Kidney (tissue), 14 donors: ENCODE measurements around the gene USP22. TPM values are rescaled to one million over a fixed set of nuclear protein-coding genes. Genes with fewer than 3 reads are reported as not detected.

Source experiments
- DNase-seq, 5 donors: peaks; one replicate each; pipeline ENCODE4 v3.0.0-alpha.2; 2013 to 2020
- FAIRE-seq: peaks from 2 replicates; lab custom pipeline; 2012; peaks lifted over from hg19 to GRCh38; lab: Jason Lieb, UNC
- H3K27ac ChIP-seq, 2 donors: one replicate each; pipeline ENCODE4 v1.7.0; 2013; ENCODE audit warnings: low read depth in 2 of 2, low read length in 2 of 2, inconsistent platforms in 1 of 2
- H3K27me3 ChIP-seq: one replicate; pipeline ENCODE4 v1.7.1; 2013; ENCODE audit warnings: low read length, inconsistent platforms; ENCODE audit not compliant: control insufficient read depth, insufficient read depth
- H3K36me3 ChIP-seq, 3 donors: one replicate each; pipeline versions ENCODE4 v1.7.0 to v1.7.1; 2013; ENCODE audit warnings: low read length in 3 of 3, control low read depth in 1 of 3, inconsistent platforms in 1 of 3; ENCODE audit not compliant: insufficient read depth in 3 of 3, control insufficient read depth in 2 of 3
- H3K4me1 ChIP-seq, 3 donors: one replicate each; pipeline versions ENCODE4 v1.7.0 to v1.7.1; 2013; ENCODE audit warnings: low read length in 3 of 3, inconsistent platforms in 1 of 3, low read depth in 1 of 3; ENCODE audit not compliant: control insufficient read depth in 2 of 3, insufficient read depth in 2 of 3
- H3K4me3 ChIP-seq, 3 donors: one replicate each; pipeline versions ENCODE4 v1.7.0 to v1.8.1; 2013; ENCODE audit warnings: low read length in 3 of 3, control low read depth in 1 of 3, inconsistent platforms in 1 of 3
- H3K9ac ChIP-seq, 3 donors: one replicate each; pipeline versions ENCODE4 v1.7.0 to v1.7.1; 2013; ENCODE audit warnings: low read length in 3 of 3, control low read depth in 1 of 3, inconsistent platforms in 1 of 3
- H3K9me3 ChIP-seq, 3 donors: one replicate each; pipeline versions ENCODE4 v1.7.0 to v1.7.1; 2013; ENCODE audit warnings: low read length in 3 of 3, control low read depth in 1 of 3, inconsistent platforms in 1 of 3; ENCODE audit not compliant: control insufficient read depth in 2 of 3, insufficient read depth in 1 of 3
- intact Hi-C: fragments of 100-400 bp; cut with DNase I; formaldehyde crosslinking; loops from one replicate; pipeline ENCODE4 v1.11.1; 2022
- polyA plus RNA-seq: library from polyadenylated mRNA; stranded (reverse); fragments of 350-450 nt; fragmentation: Illumina TruSeq; extraction: RNeasy Lipid Tissue Mini Kit (QIAGEN cat#74804); gene quantifications from one replicate; pipeline ENCODE4 v1.2.3, GENCODE V29; 2014; ENCODE audit warnings: low read depth, low replicate concordance; ENCODE audit not compliant: insufficient read depth
- total RNA-seq: library from RNA; stranded (reverse); fragmentation: NEBNext Ultra II Directional; extraction: Animal tissue kit (Norgen Biotek cat#: 25700); gene quantifications from one replicate; pipeline ENCODE4 v1.2.1, GENCODE V29; 2021
- TF ChIP-seq, protein P1 (sequence below): IDR thresholded peaks from 3 replicates; pipeline ENCODE4 v1.5.1; 2012; ENCODE audit warnings: mild to moderate bottlenecking, moderate library complexity, borderline replicate concordance; ENCODE audit not compliant: insufficient read depth; ENCODE audit errors: extremely low read depth
- donor health status: control.
- donor health status: control.
- donor health status: control.
- donor health status: control.
- donor health status: control.
- donor health status: DM: yes; HTN: yes; CAD: no.
- donor health status: Normal renal cell carcinoma (clear cell type).

Gene USP22
- total and polyA plus RNA-seq, 2 donors from 2014 or later, result 47.8 to 176 TPM

DNA sequence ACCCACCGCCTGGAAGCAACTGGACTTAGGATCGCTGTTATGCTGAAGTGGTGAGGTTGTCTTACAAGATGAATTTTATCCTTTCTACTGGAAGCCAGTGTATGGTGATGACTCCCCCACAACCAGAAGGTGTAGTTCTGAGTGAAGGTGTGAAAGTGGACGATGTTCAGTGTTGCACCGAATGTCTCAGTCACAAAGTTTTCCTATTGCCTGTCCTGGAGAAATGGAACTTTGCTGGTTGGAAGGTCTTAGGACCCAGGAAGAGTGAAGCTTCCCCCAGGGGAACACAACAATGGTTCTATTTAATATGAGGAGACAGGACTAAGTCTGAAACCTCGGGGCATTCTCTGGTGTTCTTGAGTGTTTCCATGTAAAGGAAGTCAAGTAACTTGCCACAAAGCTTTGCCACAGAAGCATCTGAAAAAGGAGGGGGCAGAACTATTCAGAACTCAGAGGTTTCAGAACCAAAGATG is 44.2 kb downstream of the USP22 start:
- no peaks in the 10 kb centered on the region for H3K9me3 ChIP-seq
- no peak overlapping the region for H3K9ac ChIP-seq
- DNase-seq (no peak), FAIRE-seq (no peak)
- no peak overlapping the region for H3K4me3 ChIP-seq
- intact Hi-C loops, result no loop called here
- H3K27ac ChIP-seq, result no peak overlapping the region
- TF ChIP-seq, protein P1, sequence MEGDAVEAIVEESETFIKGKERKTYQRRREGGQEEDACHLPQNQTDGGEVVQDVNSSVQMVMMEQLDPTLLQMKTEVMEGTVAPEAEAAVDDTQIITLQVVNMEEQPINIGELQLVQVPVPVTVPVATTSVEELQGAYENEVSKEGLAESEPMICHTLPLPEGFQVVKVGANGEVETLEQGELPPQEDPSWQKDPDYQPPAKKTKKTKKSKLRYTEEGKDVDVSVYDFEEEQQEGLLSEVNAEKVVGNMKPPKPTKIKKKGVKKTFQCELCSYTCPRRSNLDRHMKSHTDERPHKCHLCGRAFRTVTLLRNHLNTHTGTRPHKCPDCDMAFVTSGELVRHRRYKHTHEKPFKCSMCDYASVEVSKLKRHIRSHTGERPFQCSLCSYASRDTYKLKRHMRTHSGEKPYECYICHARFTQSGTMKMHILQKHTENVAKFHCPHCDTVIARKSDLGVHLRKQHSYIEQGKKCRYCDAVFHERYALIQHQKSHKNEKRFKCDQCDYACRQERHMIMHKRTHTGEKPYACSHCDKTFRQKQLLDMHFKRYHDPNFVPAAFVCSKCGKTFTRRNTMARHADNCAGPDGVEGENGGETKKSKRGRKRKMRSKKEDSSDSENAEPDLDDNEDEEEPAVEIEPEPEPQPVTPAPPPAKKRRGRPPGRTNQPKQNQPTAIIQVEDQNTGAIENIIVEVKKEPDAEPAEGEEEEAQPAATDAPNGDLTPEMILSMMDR, result no peak
- H3K4me1 ChIP-seq, result peaks cover 0 to 9% (median 0%) of the 10 kb centered on the region in 3 donors
- H3K27me3 ChIP-seq, result no peaks in the 10 kb centered on the region
- H3K36me3 ChIP-seq, result peaks cover 2 to 17% (median 15%) of the 10 kb centered on the region in 3 donors

DNA sequence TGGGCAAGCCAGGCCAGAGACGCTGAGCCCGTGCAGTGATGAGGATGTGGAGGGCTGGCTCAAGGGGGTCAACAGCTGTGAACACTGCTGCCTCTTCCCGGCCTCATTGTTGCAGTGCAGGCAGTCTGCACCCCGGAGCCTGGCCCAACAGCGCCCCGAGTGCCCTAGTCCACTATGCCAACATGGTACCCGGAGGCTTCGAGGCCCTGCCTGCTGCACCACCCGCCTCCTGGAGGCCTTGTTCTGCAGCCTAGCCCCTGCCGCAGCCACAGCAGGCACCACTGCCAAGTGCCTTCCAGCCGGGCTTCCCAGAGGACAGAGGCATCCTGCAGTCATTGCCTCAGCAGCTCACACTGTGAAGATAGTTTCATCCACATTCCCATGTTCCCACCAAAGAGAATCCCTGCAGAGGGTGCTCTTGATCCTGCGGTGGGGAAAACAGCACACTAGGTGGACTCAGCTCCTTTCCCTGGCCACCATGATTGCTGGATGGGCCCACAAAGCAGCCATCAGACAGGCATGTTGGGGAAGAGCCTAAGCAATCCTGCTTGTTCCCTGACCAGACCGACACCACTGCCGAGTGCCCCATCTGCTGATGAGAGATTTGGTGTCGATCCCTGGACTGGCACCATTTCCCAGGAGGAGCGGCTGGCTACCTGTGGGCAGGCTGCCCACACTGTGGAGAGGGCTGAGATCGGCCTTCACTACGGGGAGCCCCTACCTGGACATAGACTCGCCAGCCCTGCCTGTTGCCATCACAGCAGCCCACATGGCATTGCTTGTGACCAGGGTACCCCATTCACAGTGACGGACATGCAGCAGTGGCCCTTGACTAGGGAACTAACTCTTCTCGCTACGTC is 44.9 kb downstream of the USP22 start:
- intact Hi-C loops, result no loop called here
- peaks cover 2 to 11% (median 10%) of the 10 kb centered on the region in 3 donors for H3K36me3 ChIP-seq
- no peak overlapping the region for H3K27ac ChIP-seq
- no peak for FAIRE-seq
- no peaks in the 10 kb centered on the region for H3K27me3 ChIP-seq
- no peak overlapping the region for H3K4me3 ChIP-seq
- DNase-seq, result peak in 2 of 5 donors; percentile 42 to 51
- TF ChIP-seq, protein P1, result no peak
- H3K4me1 ChIP-seq, result peaks cover 0 to 12% (median 0%) of the 10 kb centered on the region in 3 donors
- no peak overlapping the region for H3K9ac ChIP-seq
- no peaks in the 10 kb centered on the region for H3K9me3 ChIP-seq

DNA sequence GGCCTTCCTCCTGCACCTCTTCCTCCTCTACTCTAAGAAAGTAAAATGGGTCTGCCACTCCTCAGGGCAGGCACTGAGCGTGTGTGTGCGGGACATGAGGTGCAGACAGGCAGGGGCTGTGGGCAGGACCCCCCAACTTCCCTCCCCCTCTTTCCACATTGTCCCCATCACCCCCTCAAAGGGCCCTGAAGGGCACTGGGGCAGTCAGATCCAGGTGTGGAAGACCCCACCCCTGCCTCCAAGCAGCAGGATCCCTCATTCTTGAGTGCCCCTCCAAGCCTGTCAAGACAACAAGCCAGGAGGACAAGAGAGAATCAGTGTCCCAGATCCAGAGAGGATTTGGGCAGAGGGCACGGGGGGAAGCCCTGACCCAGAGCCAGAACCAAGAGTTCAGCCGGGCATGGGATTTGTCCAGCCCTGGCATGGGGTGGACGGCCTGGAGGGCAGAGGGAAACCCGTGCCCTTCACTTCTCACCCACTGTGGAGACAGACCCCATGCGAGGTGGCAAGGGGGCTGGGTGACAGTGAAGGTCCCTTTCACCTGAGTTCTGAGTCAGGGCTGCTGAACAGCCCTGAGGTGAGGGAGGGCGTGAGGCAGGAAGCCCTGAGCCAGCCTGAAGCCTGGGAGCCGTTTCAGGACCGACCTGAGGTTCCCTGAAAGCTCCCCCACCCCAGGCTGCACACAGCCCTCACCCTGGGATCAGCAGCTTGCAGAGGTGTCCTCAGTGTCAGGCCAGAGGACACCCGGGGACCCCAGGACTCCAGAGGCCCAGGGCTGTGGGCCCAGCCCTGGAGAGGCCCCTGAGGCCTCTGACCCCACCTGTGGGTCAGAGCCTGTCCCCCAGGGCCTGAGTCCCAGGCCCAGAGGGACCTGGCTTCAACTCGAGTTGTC is 45.8 kb downstream of the USP22 start:
- intact Hi-C loops, result no loop called here
- H3K27me3 ChIP-seq, result no peaks in the 10 kb centered on the region
- no peak overlapping the region for H3K4me3 ChIP-seq
- FAIRE-seq (no peak), DNase-seq (peak in 2 of 5 donors; percentile 43 to 46)
- no peaks in the 10 kb centered on the region for H3K9me3 ChIP-seq
- TF ChIP-seq, protein P1, result no peak
- peaks cover 0 to 12% (median 0%) of the 10 kb centered on the region in 3 donors for H3K4me1 ChIP-seq
- no peak overlapping the region for H3K27ac ChIP-seq
- H3K36me3 ChIP-seq, result peaks cover 0 to 5% (median 2%) of the 10 kb centered on the region in 3 donors
- H3K9ac ChIP-seq, result no peak overlapping the region
